ENCODE measurements around the gene UGDH.

GRCh38 chr4:39472396-39472795 is 54.8 kb downstream of the UGDH start:
- TF ChIP-seq CTCF (IDR thresholded peaks at IDR 0.05; ENCODE audit: insufficient read depth, low read length, poor library complexity, severe bottlenecking) (no peak), EZH2phosphoT487 (conservative IDR thresholded peaks at IDR 0.05; ENCODE audit: low read length) (no peak)

Measured in SU-DHL-6 (cell line).